ENCODE measurements around the gene RPGRIP1L.

Gene RPGRIP1L

DNA sequence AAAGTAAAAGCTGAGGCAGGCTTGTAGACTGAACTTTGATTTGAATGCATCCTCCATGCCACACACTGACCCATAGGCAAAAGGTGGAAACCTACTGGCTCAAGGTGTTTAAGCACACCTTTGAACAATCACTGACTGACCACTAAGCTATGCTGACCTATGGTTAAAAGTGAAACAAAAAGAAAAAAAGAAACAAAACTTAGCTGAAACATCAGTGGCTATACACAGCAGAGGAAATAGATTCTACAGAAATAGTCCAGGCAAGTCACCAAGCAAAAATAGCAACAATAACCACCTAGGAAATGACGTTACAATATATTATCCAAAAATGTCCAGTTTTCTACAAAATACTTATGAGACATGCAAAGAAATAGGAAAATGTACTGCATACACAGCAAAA, 60.2 kb downstream of the RPGRIP1L start:
- no peak for DNase-seq

GRCh38 chr16:53642094-53642493, 61.6 kb downstream of the RPGRIP1L start:
- no peak for DNase-seq

GRCh38 chr16:53636978-53637377, 66.7 kb downstream of the RPGRIP1L start:
- DNase-seq: no peak

GRCh38 chr16:53632526-53632925, 71.1 kb downstream of the RPGRIP1L start:
- DNase-seq: no peak

GRCh38 chr16:53631236-53632025, 72.2 kb downstream of the RPGRIP1L start:
- DNase-seq: no peak

GRCh38 chr16:53629607-53630312, 73.9 kb downstream of the RPGRIP1L start:
- no peak for DNase-seq

- no peak for DNase-seq
Observed at GRCh38 chr16:53629151-53629550, 74.5 kb downstream of the RPGRIP1L start.

DNA sequence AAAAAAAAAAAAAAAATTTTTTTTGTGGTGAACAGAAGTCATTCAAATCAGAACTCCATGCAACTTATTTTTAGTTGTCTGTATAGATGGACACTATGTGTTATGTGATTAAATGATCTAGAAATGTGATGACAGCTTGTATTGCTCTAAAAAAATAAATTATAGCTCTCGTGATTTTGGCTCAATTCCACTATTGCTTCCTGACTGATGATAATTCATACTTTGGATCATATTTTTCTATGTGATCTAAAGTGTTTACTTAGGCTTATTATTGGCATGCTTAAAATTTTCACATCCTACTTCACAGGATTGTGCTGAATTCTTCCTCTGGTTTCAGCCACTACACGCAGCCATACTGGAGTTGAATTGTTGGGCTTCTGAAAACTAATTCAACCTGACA, 76.8 kb downstream of the RPGRIP1L start:
- no peak for DNase-seq

DNA sequence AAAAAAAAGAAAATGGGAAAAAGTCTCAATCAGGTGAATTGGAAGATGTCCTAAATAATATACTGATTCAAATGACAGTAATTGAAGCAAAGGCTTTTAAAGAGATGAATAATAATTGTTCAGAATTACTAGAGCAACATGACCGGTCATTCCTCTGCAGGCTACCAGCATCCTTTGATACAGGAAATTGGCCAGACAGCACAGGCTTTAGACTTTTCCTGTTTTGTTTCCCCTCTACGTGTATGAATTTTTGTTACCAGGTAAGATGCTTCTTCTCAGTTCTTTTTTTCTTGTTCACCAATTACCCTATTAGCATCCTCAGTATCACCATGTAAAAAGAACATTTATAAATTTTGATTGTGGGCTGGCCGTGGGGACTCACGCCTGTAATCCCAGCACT, 77.5 kb downstream of the RPGRIP1L start:
- no peak for DNase-seq

DNA sequence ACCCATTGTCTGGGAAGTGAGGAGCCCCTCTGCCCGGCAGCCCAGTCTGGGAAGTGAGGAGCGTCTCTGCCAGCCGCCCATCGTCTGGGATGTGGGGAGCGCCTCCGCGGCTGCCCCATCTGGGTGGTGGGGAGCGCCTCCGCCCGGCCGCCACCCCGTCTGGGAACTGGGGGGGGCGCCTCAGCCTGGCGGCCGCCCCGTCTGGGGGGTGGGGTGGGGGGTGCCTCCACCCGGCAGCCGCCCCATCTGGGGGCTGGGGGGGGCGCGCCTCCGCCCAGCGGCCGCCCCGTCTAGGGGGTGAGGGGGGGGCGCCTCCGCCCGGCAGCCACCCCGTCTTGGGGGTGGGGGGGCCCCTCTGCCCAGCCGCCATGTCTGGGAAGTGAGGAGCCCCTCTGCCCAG, 78.4 kb downstream of the RPGRIP1L start:
- DNase-seq: no peak

GRCh38 chr16:53622315-53622714, 81.3 kb downstream of the RPGRIP1L start:
- no peak for DNase-seq

GRCh38 chr16:53620476-53620875, 83.2 kb downstream of the RPGRIP1L start:
- DNase-seq: no peak

DNA sequence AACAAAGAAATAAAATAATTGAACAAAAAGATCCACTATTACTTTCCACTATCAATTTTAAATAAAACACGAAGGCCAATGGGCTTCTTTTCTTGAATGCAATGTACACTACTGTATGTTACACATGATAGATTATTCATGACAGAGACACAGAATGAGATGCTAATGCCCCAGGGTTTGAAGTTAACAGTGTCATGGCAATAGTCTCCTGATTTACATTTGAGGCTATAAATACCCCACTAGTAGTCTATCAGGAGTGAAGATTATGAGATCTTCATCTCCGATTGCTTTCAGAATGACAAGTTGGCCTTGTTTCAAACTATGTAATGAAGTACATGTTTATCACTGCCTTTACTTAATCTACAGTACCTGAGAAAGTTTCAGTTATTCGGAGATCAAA, 84.4 kb downstream of the RPGRIP1L start:
- DNase-seq: no peak

DNA sequence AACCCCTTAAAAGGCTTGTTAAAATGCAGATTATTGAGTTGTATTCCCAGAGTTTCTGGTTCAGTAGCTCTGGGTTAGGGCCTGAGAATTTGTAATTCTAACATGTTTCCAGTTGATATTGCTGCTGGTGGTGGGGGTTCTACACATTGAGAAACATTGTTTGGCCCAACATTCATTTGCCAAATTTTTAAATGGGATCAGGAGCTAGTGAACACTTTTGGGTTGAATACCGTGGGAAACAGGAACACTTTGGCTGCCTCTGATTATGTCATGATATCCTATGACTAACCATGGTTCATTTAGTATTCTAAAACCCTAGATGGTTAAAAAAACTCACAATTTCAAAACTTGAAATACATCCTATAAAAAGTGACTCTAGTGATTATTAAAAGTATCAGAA, 89.3 kb downstream of the RPGRIP1L start:
- no peak for DNase-seq

DNA sequence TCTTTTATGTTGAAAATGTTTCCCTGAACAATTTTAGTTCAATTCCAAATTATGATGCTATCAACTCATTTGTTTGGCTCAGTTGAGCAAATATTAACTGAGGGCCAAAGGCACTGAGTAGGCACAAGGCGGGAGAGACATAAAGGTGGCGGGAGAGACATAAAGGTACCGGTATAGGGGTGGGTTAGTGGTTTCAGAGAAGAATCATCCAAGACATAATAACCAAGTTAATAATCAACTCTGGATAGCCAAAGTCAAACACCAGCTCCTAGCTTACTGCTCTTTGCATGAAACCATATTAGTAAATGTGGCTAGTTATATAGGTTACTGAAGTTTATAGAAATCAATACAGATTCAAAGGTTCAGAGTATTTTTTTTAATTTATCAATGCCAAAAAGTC, 91.7 kb downstream of the RPGRIP1L start:
- DNase-seq: no peak

DNA sequence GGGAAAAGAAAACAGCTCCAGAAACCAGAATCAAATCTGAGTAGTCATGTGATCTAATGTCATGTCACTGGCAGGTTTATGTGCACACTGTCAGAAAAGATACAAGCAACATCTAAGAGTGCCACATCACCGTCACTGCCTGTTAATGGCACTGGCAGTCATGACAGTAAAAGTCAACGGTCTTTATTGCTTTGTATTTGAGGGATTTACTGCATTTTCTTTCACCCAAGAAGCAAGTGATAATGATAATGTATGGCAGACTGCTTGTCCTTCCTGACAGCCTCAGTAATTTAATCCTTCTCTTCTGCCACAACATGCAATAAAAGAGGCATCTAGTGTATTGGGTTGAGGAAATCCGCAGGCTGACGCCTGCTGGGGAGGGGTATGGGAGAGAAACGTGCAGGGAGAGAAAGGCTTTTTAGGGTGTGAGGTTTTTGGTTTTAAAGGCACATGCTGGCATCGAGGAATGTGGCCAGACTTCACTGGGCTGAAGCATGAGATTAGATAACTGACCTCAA, 92.4 kb downstream of the RPGRIP1L start:
- DNase-seq: no peak

- no peak for DNase-seq
Observed at GRCh38 chr16:53609536-53609935, 94.1 kb downstream of the RPGRIP1L start.

- DNase-seq: no peak
Observed at GRCh38 chr16:53608094-53608493, 95.6 kb downstream of the RPGRIP1L start.

- no peak for DNase-seq
Observed at GRCh38 chr16:53605831-53606400, 97.7 kb downstream of the RPGRIP1L start.

DNA sequence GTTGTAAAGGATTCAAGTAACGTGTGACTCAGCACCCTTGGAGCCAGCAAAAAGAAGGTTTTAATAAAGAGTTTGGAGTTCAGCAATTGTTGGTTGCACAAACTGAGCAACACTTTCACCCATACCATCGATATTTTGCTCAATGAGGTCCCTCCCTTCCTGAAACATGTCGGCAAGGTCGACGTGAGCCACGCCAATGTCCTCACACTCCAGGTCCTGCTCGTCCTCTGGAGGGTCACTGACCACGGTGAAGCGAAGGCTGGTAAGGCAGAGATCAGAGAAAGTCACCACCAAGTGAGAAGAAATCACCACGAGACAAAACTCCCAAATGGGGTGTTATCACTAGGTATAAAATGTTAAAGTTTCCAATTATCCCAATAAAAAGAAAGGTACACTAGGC, 98.3 kb downstream of the RPGRIP1L start:
- DNase-seq: no peak

DNA sequence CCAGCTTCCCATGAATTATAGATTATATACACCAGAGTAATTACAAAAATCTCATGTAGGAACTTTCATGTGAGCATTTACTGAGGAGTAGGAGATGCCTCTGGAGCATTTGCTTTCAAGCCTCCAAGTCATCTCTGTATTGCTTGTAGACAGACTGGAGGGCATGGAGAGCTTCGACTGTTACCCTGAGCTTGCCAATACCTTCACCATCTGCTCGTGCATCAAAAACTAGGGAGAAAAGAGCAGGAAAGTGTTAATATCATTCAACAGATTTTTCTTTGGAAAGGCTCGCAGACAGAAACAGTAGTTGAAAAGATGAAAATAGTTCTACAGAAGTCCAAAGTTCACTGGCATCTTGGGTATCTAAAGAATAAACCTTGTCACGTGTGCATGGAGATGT, 101.7 kb downstream of the RPGRIP1L start:
- DNase-seq: no peak

DNA sequence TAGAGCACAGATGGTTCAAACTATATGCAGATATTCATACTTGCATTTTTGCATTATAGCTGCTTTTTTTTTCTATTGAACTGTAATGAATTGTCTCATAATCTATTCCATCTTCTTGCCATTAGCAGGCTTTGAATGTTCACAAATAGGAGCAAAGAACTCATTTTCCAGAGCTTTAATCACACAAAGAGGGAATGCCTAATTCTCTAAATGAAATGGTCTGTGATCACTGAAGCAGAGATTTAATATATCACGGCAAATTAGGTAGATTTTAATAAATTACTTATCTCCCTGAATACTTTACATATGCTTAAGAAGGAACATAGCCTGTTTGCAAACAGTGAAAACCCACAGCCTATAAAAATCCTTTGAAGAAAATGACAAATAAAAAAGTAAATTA, 103.0 kb downstream of the RPGRIP1L start:
- no peak for DNase-seq

DNA sequence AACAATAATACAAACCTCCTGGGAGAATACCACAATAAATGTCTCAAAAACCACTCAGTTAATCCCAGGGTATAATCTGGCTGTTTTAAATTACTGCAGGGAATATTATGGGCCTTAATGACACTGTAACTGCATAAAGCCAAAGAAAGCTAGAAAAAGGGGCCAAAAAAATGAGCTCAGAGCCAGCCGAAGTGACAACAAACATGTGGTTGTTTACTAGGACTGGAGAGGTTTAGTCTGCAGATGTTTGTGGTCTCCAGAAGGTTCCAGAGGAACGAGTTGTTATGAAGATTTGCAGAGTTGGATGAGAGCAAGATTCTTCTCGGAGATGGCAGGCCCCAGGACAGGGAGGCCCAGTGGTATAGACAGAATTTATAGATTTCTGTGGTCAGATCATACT, 103.5 kb downstream of the RPGRIP1L start:
- no peak for DNase-seq

- DNase-seq: no peak
Observed at GRCh38 chr16:53599548-53599947, 104.1 kb downstream of the RPGRIP1L start.
